Thyroid gland (tissue), 4 donors: ENCODE measurements around the gene GLCCI1.
"Not testable (repeated sequence)": the region's sequence is repeated elsewhere in the genome, so short reads cannot be mapped to it uniquely, and the experiment has no call there.

Experiments used
- CTCF ChIP-seq, 6 experiments: fragments of 200-600 bp in 3 of 6; fragments of 450-650 bp in 3 of 6; sonication (generic) in 3 of 6; IDR thresholded peaks; one replicate each; pipeline ENCODE4 v1.5.1; 2016 to 2019; ENCODE audit warnings: antibody characterized with exemption in 6 of 6, mild to moderate bottlenecking in 2 of 6, inconsistent platforms in 1 of 6, moderate library complexity in 1 of 6
- POLR2A ChIP-seq, 2 donors: fragments of 450-650 bp; IDR thresholded peaks; one replicate each; pipeline ENCODE4 v1.6.1; 2017; ENCODE audit warnings: antibody characterized with exemption in 2 of 2, mild to moderate bottlenecking in 2 of 2, moderate library complexity in 1 of 2

GRCh38 chr7:8101292-8101691 lies 132.7 kb downstream of the GLCCI1 start:
- not testable (repeated sequence) for TF ChIP-seq CTCF, POLR2A (IDR thresholded peaks at IDR 0.05)
